GM21576 (cell line): ENCODE measurements around the gene FXR2.
"Not testable (repeated sequence)": the region's sequence is repeated elsewhere in the genome, so short reads cannot be mapped to it uniquely, and the experiment has no call there.

ENCODE experiments used
- ATAC-seq: cut with Tn5 transposase; IDR thresholded peaks from one replicate; pipeline ENCODE4 v1.9.1; 2021; ENCODE audit warnings: mild to moderate bottlenecking, moderate library complexity; ENCODE audit not compliant: unreplicated experiment

Gene FXR2

DNA sequence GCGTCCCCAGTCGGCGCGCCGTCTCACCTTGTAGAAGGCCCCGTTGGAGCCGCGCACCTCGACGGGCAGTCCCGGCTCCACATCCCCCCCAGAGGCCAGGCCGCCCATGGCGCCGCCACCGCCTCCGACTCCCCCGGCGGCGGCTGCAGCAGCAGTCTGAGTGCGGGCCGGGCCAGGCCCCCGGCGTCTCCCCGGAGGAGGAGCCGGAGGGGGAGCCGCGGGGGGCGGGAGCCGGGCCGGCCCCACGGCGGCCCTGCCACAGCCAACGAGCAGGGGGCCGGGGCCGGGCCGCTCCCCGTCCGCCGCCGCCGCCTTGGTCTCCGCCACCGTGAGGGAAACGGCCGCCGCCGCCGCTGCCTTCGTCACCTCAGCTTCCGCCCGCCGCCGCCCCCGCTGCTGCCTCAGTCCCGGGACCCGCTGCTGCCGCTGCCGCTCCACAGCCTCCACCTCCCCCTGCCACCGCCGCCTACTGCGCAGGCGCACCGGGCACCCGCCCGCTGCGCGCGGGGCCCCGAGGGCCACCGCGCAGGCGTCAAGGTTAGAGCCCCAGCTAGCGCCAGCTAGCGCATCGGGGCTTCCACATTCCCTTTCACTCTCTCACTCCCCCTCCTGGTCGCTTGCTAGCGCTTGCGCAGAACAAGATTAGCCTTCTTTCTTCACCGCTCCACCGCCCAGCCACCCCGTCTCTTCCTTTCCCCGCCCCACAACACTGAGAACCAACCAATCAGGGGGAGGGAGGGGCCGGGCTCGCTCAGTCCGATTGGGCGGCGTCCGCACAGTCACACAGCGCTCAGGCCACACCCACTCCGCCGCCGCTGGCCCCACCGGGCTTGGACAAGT lies at the start of gene FXR2:
Gene FXR2 (minus strand): TSS at position 473 of the 840 bp plus-strand sequence. CDS start 365 bp downstream, at position 108.
- ATAC-seq, result peak; percentile 80

DNA sequence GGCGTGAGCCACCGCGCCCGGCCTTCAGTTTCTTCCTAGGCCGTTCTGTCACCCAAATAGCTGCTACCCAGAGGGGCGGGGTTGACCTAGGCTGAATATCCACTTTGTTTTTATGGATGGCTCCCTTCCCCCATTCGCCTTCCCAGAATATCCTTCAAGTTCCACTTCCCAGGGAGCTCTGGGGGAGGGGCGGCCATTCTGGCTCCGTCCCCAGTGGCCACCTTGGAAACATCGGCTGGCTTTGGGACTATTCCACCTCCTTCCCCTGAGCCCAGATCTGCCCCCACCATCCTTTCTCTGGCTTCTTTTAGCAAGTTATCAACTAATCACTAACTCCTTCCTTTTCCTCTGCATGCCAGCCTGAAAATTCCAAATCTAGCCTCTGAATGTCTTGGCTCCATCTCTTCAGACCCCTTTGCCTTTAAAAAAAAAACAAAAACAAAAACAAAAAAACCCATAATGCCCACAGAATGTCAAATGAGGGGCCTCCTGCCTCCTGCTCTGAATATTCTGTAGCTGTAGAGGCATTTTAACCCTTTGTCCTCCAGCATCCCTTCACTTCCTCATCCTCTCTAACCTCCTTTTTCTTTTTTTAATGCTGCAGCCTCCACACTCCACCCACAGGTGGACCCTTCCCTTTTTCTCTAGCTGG lies 42.4 kb upstream of the FXR2 start:
- ATAC-seq, result no peak

GRCh38 chr17:7655541-7655840 lies 40.8 kb upstream of the FXR2 start:
- no peak for ATAC-seq

DNA sequence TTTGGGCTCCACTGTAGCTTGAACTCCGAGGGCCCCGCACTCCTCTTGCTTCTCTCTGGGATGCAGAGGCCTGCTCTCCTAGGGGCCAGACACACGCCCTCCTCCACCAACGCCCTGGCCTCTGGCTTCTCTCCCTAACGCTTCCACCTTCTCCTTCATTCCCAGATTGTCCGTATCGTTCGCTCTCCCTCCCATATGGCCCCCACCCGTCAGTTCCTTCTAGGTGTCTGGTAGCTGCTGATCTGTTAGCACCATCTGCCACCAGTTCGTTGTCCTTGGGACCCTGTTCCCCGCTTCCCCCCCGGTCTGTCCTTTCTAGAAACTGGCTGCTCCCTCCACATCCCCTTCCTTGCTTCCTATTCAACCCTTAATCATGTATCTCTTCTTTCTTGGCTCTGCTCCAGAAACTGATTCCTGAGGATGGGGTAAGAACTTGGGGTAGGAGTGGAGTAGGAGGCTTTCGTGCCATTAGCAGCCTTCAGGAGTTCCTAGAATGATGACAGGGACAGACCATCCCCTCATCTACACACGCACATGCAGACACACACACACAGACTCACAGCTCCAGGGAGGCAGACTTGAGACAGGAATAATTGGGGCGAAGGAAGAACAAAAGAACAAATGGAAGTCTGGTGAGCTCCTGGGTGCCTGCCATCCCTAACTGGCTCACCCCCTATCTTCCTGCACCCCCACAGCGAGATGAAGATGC lies 40.3 kb upstream of the FXR2 start:
- no peak for ATAC-seq

DNA sequence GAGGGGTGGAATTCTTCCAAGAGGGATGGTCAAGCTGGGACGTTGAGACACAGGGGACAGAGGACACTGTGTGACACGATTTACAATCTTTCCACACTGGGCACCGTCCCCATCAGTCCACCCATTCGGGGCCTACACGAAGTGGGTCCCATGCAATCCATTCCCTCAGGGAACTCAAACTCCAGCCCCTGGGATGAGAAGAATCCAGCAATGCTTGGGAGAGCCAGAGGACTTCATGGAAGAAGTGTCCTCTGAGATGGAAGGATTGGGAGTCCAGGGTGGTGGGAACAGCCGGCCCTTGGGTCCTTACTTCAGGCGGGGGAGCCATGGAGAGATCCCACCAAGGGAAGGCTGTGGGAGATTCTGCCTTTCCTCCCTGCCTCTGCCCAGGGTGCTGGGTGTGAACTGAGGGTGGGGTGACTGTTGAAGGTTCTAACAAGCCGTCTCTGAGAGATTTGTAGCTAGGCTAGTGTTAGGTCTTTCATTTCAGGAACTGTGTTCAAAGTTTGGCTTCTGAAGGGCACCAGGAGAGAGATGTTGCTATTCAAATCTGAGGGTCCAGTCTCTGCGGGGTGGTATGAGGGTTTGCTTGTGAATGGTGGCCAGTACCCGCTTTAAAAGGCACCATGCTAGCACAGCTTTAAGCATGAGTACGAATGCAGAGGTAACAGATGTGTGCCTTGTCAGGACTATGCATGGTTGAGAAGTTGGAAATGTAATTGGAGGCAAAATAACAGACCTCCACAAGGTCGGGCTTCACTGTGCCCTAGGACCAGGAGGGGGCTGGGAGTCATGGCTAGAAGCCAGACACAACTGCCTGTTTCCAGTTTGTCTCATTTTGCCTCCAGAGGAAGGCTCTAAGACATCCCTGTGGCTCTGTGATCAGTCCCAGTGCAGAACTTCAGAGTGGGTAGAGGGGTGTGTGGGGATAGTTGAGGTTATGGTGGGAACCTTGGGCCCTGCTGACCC lies 38.0 kb upstream of the FXR2 start:
- ATAC-seq, result no peak

GRCh38 chr17:7651665-7652387 lies 37.1 kb upstream of the FXR2 start:
- no peak for ATAC-seq

DNA sequence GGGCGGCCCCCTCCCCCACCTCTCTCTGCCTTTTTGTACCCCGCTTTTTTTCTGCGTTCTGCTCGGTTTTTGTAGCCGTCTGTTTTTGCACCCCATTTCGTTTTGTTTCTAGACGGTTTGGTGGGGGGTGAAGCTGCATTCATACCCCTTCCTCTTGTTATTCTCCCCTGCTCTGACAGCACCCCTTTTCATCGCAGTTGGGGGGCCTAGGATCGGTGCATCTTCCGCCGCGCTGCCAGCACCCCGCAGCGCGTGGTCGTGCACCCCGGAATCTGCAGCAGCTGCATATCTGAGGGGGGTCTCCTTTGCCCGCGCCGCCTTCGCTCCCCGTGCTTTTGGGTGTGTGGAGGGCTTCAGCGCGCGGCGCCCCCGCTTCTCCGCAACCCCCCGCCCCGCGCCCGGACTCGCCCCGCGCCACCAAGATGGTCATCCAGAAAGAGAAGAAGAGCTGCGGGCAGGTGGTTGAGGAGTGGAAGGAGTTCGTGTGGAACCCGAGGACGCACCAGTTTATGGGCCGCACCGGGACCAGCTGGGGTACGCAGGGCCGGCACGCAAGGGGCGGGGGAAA lies 36.5 kb upstream of the FXR2 start:
- no peak for ATAC-seq

- no peak for ATAC-seq
Observed at GRCh38 chr17:7650509-7651096, 35.9 kb upstream of the FXR2 start, which contains the start of gene ATP1B2. ATP1B2 (plus strand) TSS chr17:7650926; CDS start chr17:7651519, 593 bp downstream.

- no peak for ATAC-seq
Observed at GRCh38 chr17:7647018-7647417, 32.3 kb upstream of the FXR2 start.

DNA sequence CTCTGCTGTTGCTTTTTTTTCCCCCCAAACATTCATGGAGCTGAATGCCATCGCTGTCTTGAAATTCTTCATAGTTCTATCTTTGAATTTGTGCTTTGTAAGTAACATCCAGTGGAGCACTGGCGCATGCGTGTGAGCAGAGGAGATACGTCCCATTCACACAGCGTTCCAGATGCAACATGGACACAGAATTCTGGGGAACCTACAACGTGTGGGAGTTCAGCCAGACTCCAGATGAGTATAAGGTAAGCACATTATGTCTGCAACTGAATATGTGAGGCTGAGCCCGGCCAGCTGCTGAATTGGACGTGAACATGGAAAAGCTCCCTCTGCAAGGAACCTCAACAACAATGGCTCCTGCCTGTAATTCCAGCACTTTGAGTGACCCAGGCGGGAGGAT lies 31.8 kb upstream of the FXR2 start:
- no peak for ATAC-seq

GRCh38 chr17:7644775-7645174 lies 30.1 kb upstream of the FXR2 start:
- ATAC-seq, result no peak

DNA sequence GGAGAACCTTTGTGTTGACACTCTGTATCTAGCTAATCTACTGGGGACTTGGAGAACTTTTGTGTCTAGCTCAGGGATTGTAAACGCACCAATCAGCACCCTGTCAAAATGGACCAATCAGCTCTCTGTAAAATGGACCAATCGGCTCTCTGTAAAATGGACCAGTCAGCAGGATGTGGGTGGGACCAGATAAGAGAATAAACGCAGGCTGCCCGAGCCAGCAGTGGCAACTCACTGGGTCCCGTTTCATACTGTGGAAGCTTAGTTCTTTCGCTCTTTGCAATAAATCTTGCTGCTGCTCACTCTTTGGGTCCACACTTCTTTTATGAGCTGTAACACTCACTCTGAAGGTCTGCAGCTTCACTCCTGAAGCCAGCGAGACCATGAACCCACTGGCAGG lies 26.9 kb upstream of the FXR2 start:
- ATAC-seq, result not testable (repeated sequence)

DNA sequence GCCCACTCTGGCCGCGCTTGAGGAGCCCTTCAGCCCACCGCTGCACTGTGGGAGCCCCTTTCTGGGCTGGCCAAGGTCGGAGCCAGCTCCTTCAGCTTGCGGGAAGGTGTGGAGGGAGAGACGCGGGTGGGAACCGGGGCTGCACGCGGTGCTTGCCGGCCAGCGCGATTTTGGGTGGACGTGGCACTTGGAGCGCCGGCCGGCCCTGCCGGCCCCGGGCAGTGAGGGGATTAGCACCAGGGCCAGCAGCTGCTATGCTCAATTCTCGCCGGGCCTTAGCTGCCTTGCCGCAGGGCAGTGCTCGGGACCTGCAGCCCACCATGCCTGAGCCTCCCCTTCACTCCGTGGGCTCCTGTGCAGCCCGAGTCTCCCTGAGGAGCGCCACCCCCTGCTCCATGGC lies 26.1 kb upstream of the FXR2 start:
- no peak for ATAC-seq

- no peak for ATAC-seq
Observed at GRCh38 chr17:7636163-7636562, 21.5 kb upstream of the FXR2 start.

DNA sequence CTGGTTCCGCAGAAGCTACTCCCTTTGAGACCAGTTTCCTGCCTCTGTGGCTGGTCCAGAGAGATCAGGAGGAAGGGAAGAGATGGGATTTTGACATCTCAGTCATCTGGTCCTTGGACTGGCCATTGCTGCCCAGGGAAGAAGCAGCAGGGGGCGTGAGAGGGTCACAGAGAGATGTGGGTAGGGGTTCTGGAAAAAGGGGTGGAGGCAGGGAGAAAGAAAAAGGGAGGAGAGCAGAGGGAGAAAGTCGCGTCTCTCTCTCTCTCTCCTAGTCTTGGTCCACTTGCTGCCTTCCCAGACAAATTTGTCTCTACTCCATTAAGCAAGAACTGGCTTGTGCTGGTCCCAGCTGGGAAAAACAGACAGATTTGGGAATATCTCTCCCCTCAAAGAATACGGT lies 19.7 kb upstream of the FXR2 start:
- no peak for ATAC-seq

DNA sequence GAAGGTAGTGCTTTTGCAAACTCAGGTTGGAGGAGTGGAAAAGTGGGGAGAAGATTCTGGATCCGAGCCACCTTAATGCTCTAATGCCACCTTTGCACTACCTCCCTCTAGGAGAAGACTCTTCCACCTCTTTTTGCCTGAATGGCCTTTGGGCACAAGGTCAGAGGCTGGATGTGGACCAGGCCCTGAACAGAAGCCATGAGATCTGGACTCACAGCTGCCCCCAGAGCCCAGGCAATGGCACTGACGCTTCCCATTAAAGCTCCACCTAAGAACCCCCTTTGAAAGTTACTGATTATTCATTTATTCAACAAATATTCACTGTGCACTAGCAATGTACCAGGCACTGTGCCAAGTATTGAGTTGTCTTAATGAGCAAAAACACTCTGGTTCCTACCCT lies 18.4 kb upstream of the FXR2 start:
- no peak for ATAC-seq

DNA sequence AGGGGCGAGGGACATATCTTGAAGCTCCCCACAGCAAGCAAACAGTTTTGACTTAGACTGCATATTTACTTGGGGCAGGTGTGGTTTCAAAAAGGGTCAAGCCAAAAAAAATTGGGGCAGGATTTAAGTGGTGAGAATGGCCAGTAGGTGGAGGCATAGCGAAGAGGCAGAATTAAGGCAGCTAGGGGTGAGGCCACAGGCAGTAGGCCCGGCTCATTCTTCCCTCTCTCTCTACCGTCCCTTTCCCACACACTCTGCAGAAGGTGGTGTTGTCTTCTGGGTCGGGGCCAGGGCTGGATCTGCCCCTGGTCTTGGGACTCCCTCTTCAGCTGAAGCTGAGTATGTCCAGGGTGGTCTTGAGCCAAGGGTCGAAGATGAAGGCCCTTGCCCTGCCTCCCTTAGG lies 17.8 kb upstream of the FXR2 start:
- ATAC-seq, result no peak

DNA sequence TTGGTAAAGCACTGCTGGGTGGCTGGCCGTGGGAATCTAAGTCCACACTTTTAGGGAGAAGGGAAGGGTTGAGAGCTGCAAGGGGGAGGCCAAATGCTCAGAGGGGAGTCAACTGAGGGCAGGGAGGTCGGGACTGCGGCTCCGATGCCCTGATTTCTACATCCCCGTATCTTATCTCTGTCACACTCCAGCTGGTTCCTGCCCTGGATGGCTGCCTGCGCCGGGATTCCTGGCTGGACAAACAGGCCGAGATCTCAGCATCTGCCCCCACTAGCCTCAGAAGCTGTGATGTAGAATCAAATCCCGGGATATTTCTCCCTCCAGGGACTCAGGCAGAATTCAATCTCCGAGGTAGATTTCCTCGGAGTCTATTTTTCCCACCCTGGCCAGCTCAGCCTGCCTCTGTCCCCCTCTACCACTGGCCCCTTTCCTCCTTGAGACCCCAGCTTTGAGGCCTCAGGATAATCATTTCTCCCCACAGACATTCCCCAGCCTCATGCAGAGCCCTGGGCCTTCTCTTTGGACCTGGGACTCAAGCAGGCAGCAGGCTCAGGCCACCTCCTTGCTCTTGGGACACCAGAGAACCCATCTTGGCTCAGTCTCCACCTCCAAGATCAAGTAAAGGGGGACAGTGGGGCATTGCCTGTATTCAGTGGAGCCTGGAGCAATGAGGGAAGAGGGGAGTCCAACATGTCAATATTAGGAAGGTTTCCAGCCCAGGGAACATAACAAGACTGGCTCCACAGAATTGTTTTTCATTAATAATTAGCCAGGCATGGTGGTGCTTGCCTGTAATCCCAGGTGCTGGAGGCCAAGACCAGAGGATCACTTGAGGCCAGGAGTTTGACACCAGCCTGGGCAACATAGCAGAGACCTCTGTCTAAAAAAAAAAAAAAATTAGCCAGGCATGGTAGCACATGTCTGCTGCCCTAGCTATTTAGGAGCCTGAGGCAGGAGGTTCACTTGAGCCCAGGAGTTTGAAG lies 17.0 kb upstream of the FXR2 start:
- ATAC-seq, result no peak
